Calu3 (cell line): Measurements from ENCODE around the gene CHST15. TPM values are rescaled to one million over a fixed set of nuclear protein-coding genes. Genes with fewer than 3 reads are reported as not detected.

Experiments used
- BruUV-seq: library from RNA; stranded (reverse); fragments of 400-500 nt; replicated peaks from 2 replicates; lab custom pipeline; 2021; lab: Mats Ljungman, UMichigan
- CTCF ChIA-PET: fragments of 300-600 bp; sonication (Branson Sonifier 250); formaldehyde crosslinking; loops from one replicate; lab custom pipeline; 2022; ENCODE audit warnings: antibody characterized with exemption; lab: Charles Lee
- DNase-seq: peaks from one replicate; pipeline ENCODE4 v3.0.0; 2022
- H3K27ac Mint-ChIP-seq: one replicate; pipeline ENCODE4 v1.8.0; 2022; ENCODE audit warnings: mixed read lengths; ENCODE audit not compliant: unreplicated experiment
- H3K27me3 Mint-ChIP-seq: one replicate; pipeline ENCODE4 v1.8.0; 2022; ENCODE audit warnings: mixed read lengths; ENCODE audit not compliant: unreplicated experiment
- H3K36me3 Mint-ChIP-seq: one replicate; pipeline ENCODE4 v1.8.0; 2022; ENCODE audit warnings: mild to moderate bottlenecking, moderate library complexity, mixed read lengths; ENCODE audit not compliant: insufficient read depth, unreplicated experiment
- H3K4me1 Mint-ChIP-seq: one replicate; pipeline ENCODE4 v1.8.0; 2022; ENCODE audit warnings: mild to moderate bottlenecking, low read depth, mixed read lengths; ENCODE audit not compliant: unreplicated experiment
- H3K4me3 Mint-ChIP-seq: one replicate; pipeline ENCODE4 v1.8.0; 2022; ENCODE audit warnings: mild to moderate bottlenecking, low read depth, moderate library complexity, mixed read lengths; ENCODE audit not compliant: unreplicated experiment
- H3K9me3 Mint-ChIP-seq: one replicate; pipeline ENCODE4 v1.8.0; 2022; ENCODE audit warnings: low read depth, mixed read lengths; ENCODE audit not compliant: unreplicated experiment
- CTCF ChIP-seq: fragments of 200-600 bp; IDR thresholded peaks from one replicate; pipeline ENCODE4 v1.8.0; 2022; ENCODE audit warnings: antibody characterized with exemption; ENCODE audit not compliant: unreplicated experiment
- intact Hi-C: fragments of 100-400 bp; cut with micrococcal nuclease; formaldehyde crosslinking; loops from one replicate; pipeline ENCODE4 v1.10.0; 2022; ENCODE audit not compliant: unreplicated experiment
- total RNA-seq: library from RNA; stranded (reverse); gene quantifications from 2 replicates; pipeline ENCODE4 v1.2.3, GENCODE V29; 2022

CHST15 gene
- total RNA-seq, 1 experiment from 2014 or later = 19.3 TPM

GRCh38 chr10:123991611-123992570 is 101.5 kb downstream of the CHST15 start:
- no peak for TF ChIP-seq CTCF
- no peak for DNase-seq
- CTCF ChIA-PET = no interaction called here
- BruUV-seq = no TSS peak
- H3K36me3 Mint-ChIP-seq = peaks cover 11% of the 10 kb centered on the region
- no peak overlapping the region for H3K4me3 Mint-ChIP-seq
- no peaks in the 10 kb centered on the region for H3K27me3 Mint-ChIP-seq
- H3K27ac Mint-ChIP-seq = no peak overlapping the region
- H3K9me3 Mint-ChIP-seq = no peaks in the 10 kb centered on the region
- peaks cover 11% of the 10 kb centered on the region for H3K4me1 Mint-ChIP-seq
- intact Hi-C loops = loop anchor here (10.0 kb wide), 1 partner anchor 263 kb away; no protein-coding TSS in a partner anchor

- CTCF ChIA-PET = no interaction called here
- H3K36me3 Mint-ChIP-seq = peaks cover 11% of the 10 kb centered on the region
- no peaks in the 10 kb centered on the region for H3K27me3 Mint-ChIP-seq
- no peaks in the 10 kb centered on the region for H3K9me3 Mint-ChIP-seq
- H3K4me3 Mint-ChIP-seq = no peak overlapping the region
- peaks cover 9% of the 10 kb centered on the region for H3K4me1 Mint-ChIP-seq
- TF ChIP-seq CTCF = no peak
- DNase-seq = no peak
- intact Hi-C loops = loop anchor here (10.0 kb wide), 1 partner anchor 264 kb away; no protein-coding TSS in a partner anchor
- no TSS peak for BruUV-seq
- no peak overlapping the region for H3K27ac Mint-ChIP-seq
These were observed 102.5 kb downstream of the CHST15 start for GRCh38 chr10:123990889-123991288.

- Mint-ChIP-seq H3K36me3 (no peaks in the 10 kb centered on the region), H3K27me3 (no peaks in the 10 kb centered on the region), H3K4me1 (no peaks in the 10 kb centered on the region), H3K9me3 (peaks cover 3% of the 10 kb centered on the region), H3K27ac (no peak overlapping the region), H3K4me3 (no peak overlapping the region)
- intact Hi-C loops = no loop called here
- no peak for DNase-seq
- CTCF ChIA-PET = no interaction called here
- TF ChIP-seq CTCF = no peak
- BruUV-seq = no TSS peak
These were observed 104.7 kb downstream of the CHST15 start for GRCh38 chr10:123988694-123989093.

- H3K9me3 Mint-ChIP-seq = peaks cover 3% of the 10 kb centered on the region
- no TSS peak for BruUV-seq
- no peaks in the 10 kb centered on the region for H3K36me3 Mint-ChIP-seq
- no peak for TF ChIP-seq CTCF
- no peak overlapping the region for H3K4me3 Mint-ChIP-seq
- CTCF ChIA-PET = no interaction called here
- H3K27me3 Mint-ChIP-seq = peaks cover 15% of the 10 kb centered on the region
- no peak for DNase-seq
- intact Hi-C loops = no loop called here
- no peaks in the 10 kb centered on the region for H3K4me1 Mint-ChIP-seq
- no peak overlapping the region for H3K27ac Mint-ChIP-seq
These were observed 106.7 kb downstream of the CHST15 start for GRCh38 chr10:123986736-123987135.
